22Rv1 (cell line): ENCODE results near the gene ASPN.

Experiments
- CTCF ChIP-seq: fragments of 450-650 bp; IDR thresholded peaks from 2 replicates; pipeline ENCODE4 v1.5.1; 2017; ENCODE audit warnings: mild to moderate bottlenecking
- ZFX ChIP-seq: fragments of 450-650 bp; IDR thresholded peaks from 2 replicates; pipeline ENCODE4 v1.6.1; 2017; ENCODE audit warnings: antibody characterized with exemption, borderline replicate concordance

DNA sequence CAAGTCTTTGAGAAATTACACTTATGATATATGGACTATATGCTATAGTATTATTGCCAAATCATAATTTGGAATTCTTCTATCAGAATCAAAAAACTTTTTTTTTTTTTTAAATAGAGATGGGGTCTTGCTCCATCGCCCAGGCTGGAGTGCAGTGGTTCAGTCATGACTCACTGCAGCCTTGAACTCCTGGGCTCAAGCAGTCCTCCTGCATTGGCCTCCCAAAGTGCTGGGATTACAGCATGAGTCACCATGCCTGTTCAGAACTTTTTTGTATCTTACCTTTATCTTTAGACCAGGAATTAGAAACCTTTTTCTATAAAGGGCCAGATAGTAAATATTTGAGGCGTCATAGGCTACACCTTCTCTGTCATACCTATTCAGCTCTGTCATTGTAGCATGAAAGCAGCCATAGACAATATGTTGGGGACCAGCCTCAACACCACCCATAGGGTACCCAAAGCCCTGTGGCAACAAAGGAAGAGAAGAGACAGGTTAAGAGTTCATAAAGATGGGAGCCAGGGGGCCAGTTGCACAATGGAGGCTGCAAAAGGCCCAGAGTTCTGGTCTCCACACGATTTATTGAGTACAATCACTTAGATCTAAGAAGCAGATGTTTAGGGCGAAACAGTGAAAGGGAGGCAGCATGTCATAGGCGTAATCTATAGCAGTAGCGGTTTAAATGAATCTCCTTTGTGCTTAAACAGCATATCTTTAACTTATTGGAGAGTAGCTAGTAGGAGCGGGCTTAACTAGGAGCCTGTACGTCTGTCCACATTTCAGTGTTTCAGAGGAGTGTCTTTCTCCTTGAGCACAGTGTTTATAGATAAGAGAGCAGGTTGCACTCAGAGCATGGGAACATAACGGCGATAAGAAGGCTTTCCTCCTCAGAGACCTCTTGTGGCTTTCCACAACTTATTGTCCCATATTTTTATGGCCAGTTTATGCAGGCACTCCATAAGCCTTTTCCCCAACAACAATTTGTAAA is 41.0 kb upstream of the ASPN start:
- TF ChIP-seq CTCF (no peak), ZFX (no peak)
